ENCODE data around the gene ITSN1.
"Not testable (repeated sequence)": the region's sequence is repeated elsewhere in the genome, so short reads cannot be mapped to it uniquely, and the experiment has no call there.

ITSN1 gene

GRCh38 chr21:33894736-33895288 is 252.5 kb downstream of the ITSN1 start:
- DNase-seq (ENCODE audit: low read depth) = peak; percentile 84

- no peak for DNase-seq (ENCODE audit: low read depth)
Measured at GRCh38 chr21:33895356-33895755, 253.1 kb downstream of the ITSN1 start.

- no peak for DNase-seq (ENCODE audit: low read depth)
Measured at GRCh38 chr21:33896691-33897090, 254.4 kb downstream of the ITSN1 start.

GRCh38 chr21:33897098-33897497 is 254.8 kb downstream of the ITSN1 start:
- no peak for DNase-seq (ENCODE audit: low read depth)

- DNase-seq (ENCODE audit: low read depth) = no peak
Measured at GRCh38 chr21:33897739-33898138, 255.4 kb downstream of the ITSN1 start.

- peak; percentile 37 for DNase-seq (ENCODE audit: low read depth)
Measured at GRCh38 chr21:33898586-33898985, 256.3 kb downstream of the ITSN1 start.

GRCh38 chr21:33899199-33899598 is 256.9 kb downstream of the ITSN1 start:
- peak; percentile 12 for DNase-seq (ENCODE audit: low read depth)

- peak; percentile 89 for DNase-seq (ENCODE audit: low read depth)
Measured at GRCh38 chr21:33901412-33902288, 259.3 kb downstream of the ITSN1 start.

- DNase-seq (ENCODE audit: low read depth) = no peak
Measured at GRCh38 chr21:33902349-33902748, 260.0 kb downstream of the ITSN1 start.

- no peak for DNase-seq (ENCODE audit: low read depth)
Measured at GRCh38 chr21:33904041-33904440, 261.7 kb downstream of the ITSN1 start.

GRCh38 chr21:33908760-33909159 is 266.5 kb downstream of the ITSN1 start:
- DNase-seq (ENCODE audit: low read depth) = no peak

- DNase-seq (ENCODE audit: low read depth) = no peak
Measured at GRCh38 chr21:33909756-33910155, 267.5 kb downstream of the ITSN1 start.

- DNase-seq (ENCODE audit: low read depth) = no peak
Measured at GRCh38 chr21:33914188-33914587, 271.9 kb downstream of the ITSN1 start.

- DNase-seq (ENCODE audit: low read depth) = peak; percentile 97
Measured at GRCh38 chr21:33915368-33916199, 273.3 kb downstream of the ITSN1 start, which contains the start of gene ATP5PO. ATP5PO (minus strand) TSS chr21:33915804; CDS start chr21:33915763, 41 bp downstream.

- DNase-seq (ENCODE audit: low read depth) = no peak
Measured at GRCh38 chr21:33916200-33916567, 273.9 kb downstream of the ITSN1 start.

GRCh38 chr21:33917421-33917820 is 275.1 kb downstream of the ITSN1 start:
- no peak for DNase-seq (ENCODE audit: low read depth)

GRCh38 chr21:33924079-33924765 is 281.9 kb downstream of the ITSN1 start:
- DNase-seq (ENCODE audit: low read depth) = peak; percentile 71

- DNase-seq (ENCODE audit: low read depth) = no peak
Measured at GRCh38 chr21:33924766-33925100, 282.4 kb downstream of the ITSN1 start.

- not testable (repeated sequence) for DNase-seq (ENCODE audit: low read depth)
Measured at GRCh38 chr21:33926248-33926647, 283.9 kb downstream of the ITSN1 start.

GRCh38 chr21:33931052-33931798 is 288.9 kb downstream of the ITSN1 start:
- DNase-seq (ENCODE audit: low read depth) = not testable (repeated sequence)

- no peak for DNase-seq (ENCODE audit: low read depth)
Measured at GRCh38 chr21:33931799-33932390, 289.6 kb downstream of the ITSN1 start.
